HEK293T (cell line): ENCODE results near the gene EPHB2.

Experiments
- BHLHE40 ChIP-seq: fragments of 450-650 bp; IDR thresholded peaks from 2 replicates; pipeline ENCODE4 v1.6.1; 2016; ENCODE audit warnings: mild to moderate bottlenecking, moderate library complexity, borderline replicate concordance
- CTBP1 ChIP-seq: fragments of 450-650 bp; IDR thresholded peaks from 2 replicates; pipeline ENCODE4 v1.6.1; 2016; ENCODE audit warnings: borderline replicate concordance
- ELF4 ChIP-seq: fragments of 450-650 bp; IDR thresholded peaks from 2 replicates; pipeline ENCODE4 v1.6.1; 2017; ENCODE audit warnings: antibody characterized with exemption
- FOXA1 ChIP-seq: fragments of 450-650 bp; IDR thresholded peaks from 2 replicates; pipeline ENCODE4 v1.6.1; 2016; ENCODE audit warnings: mild to moderate bottlenecking
- FOXK2 ChIP-seq: fragments of 450-650 bp; IDR thresholded peaks from 2 replicates; pipeline ENCODE4 v1.6.1; 2016; ENCODE audit warnings: mild to moderate bottlenecking
- FOXM1 ChIP-seq: fragments of 450-650 bp; IDR thresholded peaks from 2 replicates; pipeline ENCODE4 v1.6.1; 2017; ENCODE audit warnings: mild to moderate bottlenecking, borderline replicate concordance
- HDGF ChIP-seq: fragments of 450-650 bp; IDR thresholded peaks from 2 replicates; pipeline ENCODE4 v1.6.1; 2017; ENCODE audit warnings: antibody characterized with exemption, borderline replicate concordance
- LEF1 ChIP-seq: fragments of 450-650 bp; IDR thresholded peaks from 2 replicates; pipeline ENCODE4 v1.6.1; 2017; ENCODE audit warnings: mild to moderate bottlenecking, borderline replicate concordance
- SP1 ChIP-seq: fragments of 450-650 bp; IDR thresholded peaks from 2 replicates; pipeline ENCODE4 v1.6.1; 2017
- SUZ12 ChIP-seq: fragments of 450-650 bp; IDR thresholded peaks from 2 replicates; pipeline ENCODE4 v1.6.1; 2016; ENCODE audit warnings: mild to moderate bottlenecking
- TARDBP ChIP-seq: fragments of 450-650 bp; IDR thresholded peaks from 2 replicates; pipeline ENCODE4 v1.6.1; 2016
- TF ChIP-seq, protein P1 (sequence below): fragments of 450-650 bp; IDR thresholded peaks from 2 replicates; pipeline ENCODE4 v1.6.1; 2016

DNA sequence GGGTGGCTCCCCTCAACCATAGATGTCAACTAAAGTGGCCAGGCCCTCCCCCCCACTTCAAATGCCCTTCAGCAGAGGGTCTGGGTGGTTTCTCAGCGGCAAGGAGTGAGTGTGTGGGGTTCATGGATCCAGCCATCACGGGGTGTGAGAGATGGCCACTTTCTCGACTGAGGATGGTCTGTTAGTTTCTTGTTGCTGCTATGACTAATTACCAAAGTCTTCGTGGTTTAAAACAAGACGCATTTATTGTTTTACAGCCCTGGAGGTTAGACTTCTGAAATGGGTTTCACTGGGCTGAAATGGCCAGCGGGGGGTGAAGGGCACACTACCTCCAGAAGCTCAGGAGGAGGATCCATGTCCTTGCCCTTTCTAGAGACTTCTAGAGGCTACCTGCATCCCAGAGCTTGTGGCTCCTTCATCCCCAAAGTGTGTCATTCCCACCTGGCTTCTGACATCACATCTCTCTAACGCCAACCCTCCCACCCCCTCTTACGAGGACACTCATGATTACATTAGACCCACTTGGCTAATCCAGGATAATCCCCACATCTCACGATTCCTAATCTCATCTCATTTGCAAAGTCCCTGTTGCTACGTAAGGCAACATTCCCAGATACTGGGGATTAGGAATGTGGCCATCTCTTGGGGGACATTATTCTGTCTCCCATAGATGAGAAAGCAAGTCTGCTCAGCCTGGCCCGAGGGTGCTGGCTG is 53.0 kb downstream of the EPHB2 start:
- TF ChIP-seq, protein P1, sequence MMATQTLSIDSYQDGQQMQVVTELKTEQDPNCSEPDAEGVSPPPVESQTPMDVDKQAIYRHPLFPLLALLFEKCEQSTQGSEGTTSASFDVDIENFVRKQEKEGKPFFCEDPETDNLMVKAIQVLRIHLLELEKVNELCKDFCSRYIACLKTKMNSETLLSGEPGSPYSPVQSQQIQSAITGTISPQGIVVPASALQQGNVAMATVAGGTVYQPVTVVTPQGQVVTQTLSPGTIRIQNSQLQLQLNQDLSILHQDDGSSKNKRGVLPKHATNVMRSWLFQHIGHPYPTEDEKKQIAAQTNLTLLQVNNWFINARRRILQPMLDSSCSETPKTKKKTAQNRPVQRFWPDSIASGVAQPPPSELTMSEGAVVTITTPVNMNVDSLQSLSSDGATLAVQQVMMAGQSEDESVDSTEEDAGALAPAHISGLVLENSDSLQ: no peak
- no peak for TF ChIP-seq FOXA1
- TF ChIP-seq SUZ12: no peak
- no peak for TF ChIP-seq BHLHE40
- TF ChIP-seq LEF1: no peak
- no peak for TF ChIP-seq ELF4
- TF ChIP-seq FOXM1: no peak
- TF ChIP-seq TARDBP: no peak
- TF ChIP-seq SP1: no peak
- no peak for TF ChIP-seq FOXK2
- TF ChIP-seq CTBP1: no peak
- no peak for TF ChIP-seq HDGF
